Measurements from ENCODE around the gene OR52W1. TPM values are rescaled to one million over a fixed set of nuclear protein-coding genes. Genes with fewer than 3 reads are reported as not detected.
A peak's percentile ranks its signal among the peaks of the same experiment; 100 is the strongest.

Gene OR52W1
- not detected for polyA plus RNA-seq (2013, experiment 1 of 2; ENCODE audit: insufficient read length)
- polyA plus RNA-seq (2013, experiment 2 of 2; ENCODE audit: insufficient read length): not detected

GRCh38 chr11:6199174-6199810 lies at the start of gene OR52W1:
OR52W1 (plus strand) TSS chr11:6199224; CDS start chr11:6199224, 0 bp downstream.
- no peak for DNase-seq

GRCh38 chr11:6151117-6151516 lies 47.9 kb upstream of the OR52W1 start:
- no peak for DNase-seq

GRCh38 chr11:6152126-6152525 lies 46.9 kb upstream of the OR52W1 start:
- no peak for DNase-seq

GRCh38 chr11:6156628-6157359 lies 42.2 kb upstream of the OR52W1 start:
- DNase-seq: no peak

GRCh38 chr11:6170226-6170625 lies 28.8 kb upstream of the OR52W1 start, which contains the start of gene OR52B2:
OR52B2 (minus strand) TSS chr11:6170326; CDS start chr11:6170326, 0 bp downstream.
- DNase-seq: no peak

GRCh38 chr11:6175440-6175839 lies 23.6 kb upstream of the OR52W1 start:
- DNase-seq: no peak

GRCh38 chr11:6191742-6192141 lies 7.3 kb upstream of the OR52W1 start:
- DNase-seq: no peak

- no peak for DNase-seq
Measured at GRCh38 chr11:6194065-6194581, 4.9 kb upstream of the OR52W1 start.

- no peak for DNase-seq
Measured at GRCh38 chr11:6196396-6196795, 2.6 kb upstream of the OR52W1 start.

- DNase-seq: no peak
Measured at GRCh38 chr11:6197466-6198200, 1.4 kb upstream of the OR52W1 start.

- no peak for DNase-seq
Measured at GRCh38 chr11:6200975-6201374, 2.0 kb downstream of the OR52W1 start.

GRCh38 chr11:6201481-6201880 lies 2.5 kb downstream of the OR52W1 start:
- DNase-seq: no peak

GRCh38 chr11:6202041-6202440 lies 3.0 kb downstream of the OR52W1 start:
- no peak for DNase-seq

- DNase-seq: no peak
Measured at GRCh38 chr11:6203327-6203726, 4.3 kb downstream of the OR52W1 start.

GRCh38 chr11:6204706-6205105 lies 5.7 kb downstream of the OR52W1 start:
- no peak for DNase-seq

GRCh38 chr11:6205366-6205765 lies 6.3 kb downstream of the OR52W1 start, which contains the start of gene C11orf42:
C11orf42 (plus strand) TSS chr11:6205557; CDS start chr11:6205616, 59 bp downstream.
- no peak for DNase-seq

GRCh38 chr11:6206456-6207180 lies 7.6 kb downstream of the OR52W1 start:
- no peak for DNase-seq

- no peak for DNase-seq
Measured at GRCh38 chr11:6209801-6210200, 10.8 kb downstream of the OR52W1 start.

- peak; percentile 52 for DNase-seq
Measured at GRCh38 chr11:6210274-6210955, 11.4 kb downstream of the OR52W1 start.

GRCh38 chr11:6214530-6214929 lies 15.5 kb downstream of the OR52W1 start:
- no peak for DNase-seq

GRCh38 chr11:6216501-6216900 lies 17.5 kb downstream of the OR52W1 start:
- DNase-seq: no peak

- no peak for DNase-seq
Measured at GRCh38 chr11:6217722-6218121, 18.7 kb downstream of the OR52W1 start.

Data from fibroblast of skin of back (primary cell).